Panc1 (cell line): Measurements from ENCODE around the gene PYGO1. TPM values are rescaled to one million over a fixed set of nuclear protein-coding genes. Genes with fewer than 3 reads are reported as not detected.

Experiments used
- ATAC-seq: fragments of 200-7000 bp; cut with Tn5 transposase; 2 replicates; pipeline ENCODE4 v1.9.1; 2020; ENCODE audit warnings: mild to moderate bottlenecking, moderate library complexity
- BruUV-seq: library from RNA; stranded (reverse); fragments of 400-500 nt; replicated peaks from 2 replicates; lab custom pipeline; 2021; lab: Mats Ljungman, UMichigan
- CTCF ChIA-PET: fragments of 300-600 bp; sonication (Branson Sonifier 250); formaldehyde crosslinking; loops from one replicate; lab custom pipeline; 2022; ENCODE audit warnings: antibody characterized with exemption; lab: Charles Lee
- POLR2A ChIA-PET: fragments of 300-600 bp; sonication (Branson Sonifier 250); formaldehyde crosslinking; loops from one replicate; lab custom pipeline; 2022; ENCODE audit warnings: antibody characterized with exemption; lab: Charles Lee
- DNase-seq: peaks from one replicate; pipeline ENCODE4 v3.0.0-alpha.2; 2010; ENCODE audit warnings: low read depth, low spot score
- H3K27ac ChIP-seq: 2 replicates; pipeline ENCODE4 v1.5.1; 2011; ENCODE audit warnings: mild to moderate bottlenecking, low read length, inconsistent platforms
- H3K27me3 ChIP-seq: fragments of 200-500 bp; sonication (Bioruptor generic); 2 replicates; pipeline ENCODE4 v1.6.0; 2014; ENCODE audit warnings: low read length, inconsistent platforms; ENCODE audit not compliant: control insufficient read depth, insufficient read depth
- H3K36me3 ChIP-seq: fragments of 200-500 bp; sonication (Bioruptor generic); 2 replicates; pipeline ENCODE4 v1.5.1; 2014; ENCODE audit warnings: inconsistent platforms, mild to moderate bottlenecking, low read length, moderate library complexity; ENCODE audit not compliant: control insufficient read depth, insufficient read depth
- H3K4me1 ChIP-seq: 2 replicates; pipeline ENCODE4 v1.5.1; 2011; ENCODE audit warnings: inconsistent platforms, mild to moderate bottlenecking, low read length, moderate library complexity; ENCODE audit not compliant: control insufficient read depth, insufficient read depth
- H3K4me3 ChIP-seq, 2 experiments: 2 replicates each; pipeline ENCODE4 v1.5.1; 2011 to 2012; ENCODE audit warnings: low read depth in 2 of 2, low read length in 2 of 2, mild to moderate bottlenecking in 2 of 2, inconsistent platforms in 1 of 2, moderate library complexity in 1 of 2
- H3K9me3 ChIP-seq: fragments of 200-500 bp; sonication (Bioruptor generic); 2 replicates; pipeline ENCODE4 v1.5.1; 2014; ENCODE audit warnings: low read depth, mild to moderate bottlenecking, inconsistent platforms, low read length, moderate library complexity; ENCODE audit not compliant: control insufficient read depth, insufficient read depth
- POLR2AphosphoS5 ChIP-seq: IDR thresholded peaks from 2 replicates; pipeline ENCODE4 v1.6.1; 2012; ENCODE audit warnings: mild to moderate bottlenecking, low read depth, low read length, moderate library complexity
- SIN3A ChIP-seq: IDR thresholded peaks from 2 replicates; pipeline ENCODE4 v1.6.1; 2012; ENCODE audit warnings: low read depth, mild to moderate bottlenecking, low read length, moderate library complexity, borderline replicate concordance; ENCODE audit not compliant: insufficient read depth
- TCF7L2 ChIP-seq: IDR thresholded peaks from 2 replicates; pipeline ENCODE4 v1.6.1; 2011; ENCODE audit warnings: mild to moderate bottlenecking, low read depth, low read length, inconsistent platforms
- in situ Hi-C: cut with HindIII; loops from 2 replicates; pipeline ENCODE4 v1.10.0; 2016; ENCODE audit warnings: low sequenced_read_pairs, low pct_unique_long_range_greater_than_20kb
- intact Hi-C: fragments of 100-400 bp; cut with micrococcal nuclease; formaldehyde crosslinking; loops from one replicate; pipeline ENCODE4 v1.10.0; 2022; ENCODE audit not compliant: unreplicated experiment
- total RNA-seq: library from RNA; stranded (reverse); gene quantifications from one replicate; pipeline ENCODE4 v1.2.1, GENCODE V29; 2021; ENCODE audit not compliant: unreplicated experiment
- TF ChIP-seq, protein P1 (sequence below): fragments of 450-650 bp; IDR thresholded peaks from 2 replicates; pipeline ENCODE4 v1.5.1; 2017; ENCODE audit warnings: mild to moderate bottlenecking
- TF ChIP-seq, protein P2 (sequence below), 2 experiments: IDR thresholded peaks; 2 replicates each; pipeline ENCODE4 v1.6.1; 2011 to 2012; ENCODE audit warnings: low read depth in 2 of 2, control low read depth in 1 of 2, low read length in 1 of 2, mild to moderate bottlenecking in 1 of 2, moderate library complexity in 1 of 2; ENCODE audit not compliant: insufficient read depth in 1 of 2

PYGO1 gene
- total RNA-seq, 1 experiment from 2014 or later, result 2.4 TPM

DNA sequence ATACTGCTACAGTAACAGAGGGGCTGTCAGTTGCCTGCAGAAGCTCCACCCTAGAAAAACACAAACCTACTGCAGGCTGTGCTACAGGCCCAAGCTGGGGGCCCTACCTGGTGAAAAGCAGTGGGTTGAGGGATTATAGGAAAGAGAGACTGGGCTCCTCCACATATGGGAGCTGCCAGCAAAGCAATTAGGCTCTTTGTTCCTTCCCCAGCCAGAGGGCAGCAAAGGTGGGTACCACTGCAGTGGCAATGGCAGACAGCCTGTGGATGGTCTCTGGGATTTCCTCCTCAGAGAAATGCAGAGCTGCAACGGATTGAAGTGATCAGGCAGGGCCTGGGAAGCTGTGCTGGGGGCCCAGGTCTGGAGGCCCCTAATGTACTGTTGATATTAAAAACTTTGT, 61.0 kb downstream of the PYGO1 start:
- no peak for ATAC-seq
- no TSS peak for BruUV-seq
- in situ Hi-C loops (no loop called here), intact Hi-C loops (loop anchor here (10.0 kb wide), 1 partner anchor 58 kb away; the partner anchor contains the start of gene PYGO1)
- Histone ChIP-seq H3K9me3 (no peaks in the 10 kb centered on the region), H3K27ac (no peak overlapping the region), H3K4me3 (no peak overlapping the region), H3K36me3 (no peaks in the 10 kb centered on the region), H3K27me3 (no peaks in the 10 kb centered on the region), H3K4me1 (0 out of 2 replicates have a peak, but pooled peaks cover 3% of the 10 kb centered on the region)
- TF ChIP-seq, protein P1, sequence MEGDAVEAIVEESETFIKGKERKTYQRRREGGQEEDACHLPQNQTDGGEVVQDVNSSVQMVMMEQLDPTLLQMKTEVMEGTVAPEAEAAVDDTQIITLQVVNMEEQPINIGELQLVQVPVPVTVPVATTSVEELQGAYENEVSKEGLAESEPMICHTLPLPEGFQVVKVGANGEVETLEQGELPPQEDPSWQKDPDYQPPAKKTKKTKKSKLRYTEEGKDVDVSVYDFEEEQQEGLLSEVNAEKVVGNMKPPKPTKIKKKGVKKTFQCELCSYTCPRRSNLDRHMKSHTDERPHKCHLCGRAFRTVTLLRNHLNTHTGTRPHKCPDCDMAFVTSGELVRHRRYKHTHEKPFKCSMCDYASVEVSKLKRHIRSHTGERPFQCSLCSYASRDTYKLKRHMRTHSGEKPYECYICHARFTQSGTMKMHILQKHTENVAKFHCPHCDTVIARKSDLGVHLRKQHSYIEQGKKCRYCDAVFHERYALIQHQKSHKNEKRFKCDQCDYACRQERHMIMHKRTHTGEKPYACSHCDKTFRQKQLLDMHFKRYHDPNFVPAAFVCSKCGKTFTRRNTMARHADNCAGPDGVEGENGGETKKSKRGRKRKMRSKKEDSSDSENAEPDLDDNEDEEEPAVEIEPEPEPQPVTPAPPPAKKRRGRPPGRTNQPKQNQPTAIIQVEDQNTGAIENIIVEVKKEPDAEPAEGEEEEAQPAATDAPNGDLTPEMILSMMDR, result no peak
- TF ChIP-seq, protein P2, sequence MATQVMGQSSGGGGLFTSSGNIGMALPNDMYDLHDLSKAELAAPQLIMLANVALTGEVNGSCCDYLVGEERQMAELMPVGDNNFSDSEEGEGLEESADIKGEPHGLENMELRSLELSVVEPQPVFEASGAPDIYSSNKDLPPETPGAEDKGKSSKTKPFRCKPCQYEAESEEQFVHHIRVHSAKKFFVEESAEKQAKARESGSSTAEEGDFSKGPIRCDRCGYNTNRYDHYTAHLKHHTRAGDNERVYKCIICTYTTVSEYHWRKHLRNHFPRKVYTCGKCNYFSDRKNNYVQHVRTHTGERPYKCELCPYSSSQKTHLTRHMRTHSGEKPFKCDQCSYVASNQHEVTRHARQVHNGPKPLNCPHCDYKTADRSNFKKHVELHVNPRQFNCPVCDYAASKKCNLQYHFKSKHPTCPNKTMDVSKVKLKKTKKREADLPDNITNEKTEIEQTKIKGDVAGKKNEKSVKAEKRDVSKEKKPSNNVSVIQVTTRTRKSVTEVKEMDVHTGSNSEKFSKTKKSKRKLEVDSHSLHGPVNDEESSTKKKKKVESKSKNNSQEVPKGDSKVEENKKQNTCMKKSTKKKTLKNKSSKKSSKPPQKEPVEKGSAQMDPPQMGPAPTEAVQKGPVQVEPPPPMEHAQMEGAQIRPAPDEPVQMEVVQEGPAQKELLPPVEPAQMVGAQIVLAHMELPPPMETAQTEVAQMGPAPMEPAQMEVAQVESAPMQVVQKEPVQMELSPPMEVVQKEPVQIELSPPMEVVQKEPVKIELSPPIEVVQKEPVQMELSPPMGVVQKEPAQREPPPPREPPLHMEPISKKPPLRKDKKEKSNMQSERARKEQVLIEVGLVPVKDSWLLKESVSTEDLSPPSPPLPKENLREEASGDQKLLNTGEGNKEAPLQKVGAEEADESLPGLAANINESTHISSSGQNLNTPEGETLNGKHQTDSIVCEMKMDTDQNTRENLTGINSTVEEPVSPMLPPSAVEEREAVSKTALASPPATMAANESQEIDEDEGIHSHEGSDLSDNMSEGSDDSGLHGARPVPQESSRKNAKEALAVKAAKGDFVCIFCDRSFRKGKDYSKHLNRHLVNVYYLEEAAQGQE (IDR thresholded peaks at IDR 0.05; ENCODE audit: insufficient read depth in 1 of 2, low read depth in 2 of 2, low read length in 1 of 2), result no peak
- TF ChIP-seq POLR2AphosphoS5 (no peak), TCF7L2 (no peak), SIN3A (no peak)
- CTCF ChIA-PET, result interaction anchor here (1.2 kb wide), 1 partner anchor 114 kb away, joined by 8 read pairs; no protein-coding TSS in a partner anchor
- DNase-seq, result no peak
- POLR2A ChIA-PET, result no interaction called here

DNA sequence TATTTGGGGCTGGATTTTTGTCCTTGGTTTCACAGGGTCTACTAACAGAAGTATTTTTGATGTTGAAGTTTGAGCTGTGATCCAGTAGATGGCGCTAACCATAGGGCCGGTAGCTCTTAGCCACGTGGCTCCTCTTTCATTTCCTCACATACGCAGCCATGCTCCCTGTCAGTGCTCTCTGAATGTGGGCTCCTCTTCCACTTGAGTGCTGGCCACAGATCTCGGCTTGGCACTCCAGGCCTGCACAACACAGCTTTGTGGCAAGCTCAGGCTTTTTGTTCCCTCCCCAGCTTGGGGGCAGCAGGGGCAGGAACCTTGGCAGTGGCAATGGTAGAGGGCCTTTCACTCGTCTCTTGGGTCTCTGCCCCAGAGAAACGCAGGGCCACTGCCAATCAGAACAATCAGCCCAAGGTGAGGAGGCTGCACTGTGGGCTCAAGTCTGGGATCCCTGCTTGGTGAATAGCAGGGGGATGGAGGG, 61.5 kb downstream of the PYGO1 start:
- Histone ChIP-seq H3K4me3 (no peak overlapping the region), H3K4me1 (0 out of 2 replicates have a peak, but pooled peaks cover 3% of the 10 kb centered on the region), H3K36me3 (no peaks in the 10 kb centered on the region), H3K27me3 (no peaks in the 10 kb centered on the region), H3K27ac (no peak overlapping the region), H3K9me3 (no peaks in the 10 kb centered on the region)
- ATAC-seq (0 out of 2 replicates have a peak, but pooled peaks have one; percentile 56), DNase-seq (no peak)
- TF ChIP-seq, protein P1, result peak; percentile 73
- TF ChIP-seq POLR2AphosphoS5, result no peak
- ChIA-PET POLR2A (no interaction called here), CTCF (interaction anchor here (1.2 kb wide), 1 partner anchor 115 kb away, joined by 8 read pairs; no protein-coding TSS in a partner anchor)
- no TSS peak for BruUV-seq
- in situ Hi-C loops (no loop called here), intact Hi-C loops (loop anchor here (10.0 kb wide), 1 partner anchor 58 kb away; the partner anchor contains the start of gene PYGO1)
